HepG2 (cell line): ENCODE data around the gene SLC35D2. TPM values are rescaled to one million over a fixed set of nuclear protein-coding genes. Genes with fewer than 3 reads are reported as not detected.
A peak's percentile ranks its signal among the peaks of the same experiment; 100 is the strongest.

Experiments
- ATF5 ChIP-seq: sonication (generic); formaldehyde crosslinking; IDR thresholded peaks from 2 replicates; pipeline ENCODE4 v1.4.0; 2020; ENCODE audit warnings: mild to moderate bottlenecking, low read depth, missing genetic modification reagents
- BRCA1 ChIP-seq: sonication (generic); formaldehyde crosslinking; IDR thresholded peaks from 2 replicates; pipeline ENCODE4 v1.4.0; 2020; ENCODE audit warnings: missing genetic modification reagents
- CCAR2 ChIP-seq: fragments of 200-400 bp; formaldehyde crosslinking; optimal IDR thresholded peaks from 2 replicates; pipeline ENCODE3; 2018; ENCODE audit warnings: low read depth, mild to moderate bottlenecking, low read length, moderate library complexity
- CERS6 ChIP-seq: sonication (generic); formaldehyde crosslinking; IDR thresholded peaks from 2 replicates; pipeline ENCODE4 v1.5.0; 2020; ENCODE audit warnings: missing genetic modification reagents
- EHMT2 ChIP-seq: fragments of 200-600 bp; sonication (generic); IDR thresholded peaks from 2 replicates; pipeline ENCODE4 v1.7.0; 2017; ENCODE audit warnings: antibody characterized with exemption, low read depth, low read length, borderline replicate concordance
- ESRRA ChIP-seq: sonication (generic); formaldehyde crosslinking; IDR thresholded peaks from 2 replicates; pipeline ENCODE4 v1.5.1; 2020; ENCODE audit warnings: mild to moderate bottlenecking, low read depth, missing genetic modification reagents
- GRHL1 ChIP-seq: sonication (generic); formaldehyde crosslinking; conservative IDR thresholded peaks from 2 replicates; pipeline ENCODE4 v1.8.0; 2022; ENCODE audit warnings: missing genetic modification reagents
- HDAC1 ChIP-seq: sonication (generic); formaldehyde crosslinking; IDR thresholded peaks from 2 replicates; pipeline ENCODE4 v1.5.1; 2020; ENCODE audit warnings: mild to moderate bottlenecking, missing genetic modification reagents
- HMGXB3 ChIP-seq: sonication (generic); formaldehyde crosslinking; IDR thresholded peaks from 2 replicates; pipeline ENCODE4 v1.4.0; 2020; ENCODE audit warnings: missing genetic modification reagents, borderline replicate concordance
- HNRNPUL1 ChIP-seq: fragments of 200-400 bp; formaldehyde crosslinking; IDR thresholded peaks from 2 replicates; pipeline ENCODE4 v1.6.1; 2017; ENCODE audit warnings: low read depth, mild to moderate bottlenecking, low read length, moderate library complexity
- MEIS2 ChIP-seq: sonication (generic); formaldehyde crosslinking; IDR thresholded peaks from 2 replicates; pipeline ENCODE4 v1.9.0; 2021; ENCODE audit warnings: mild to moderate bottlenecking, missing genetic modification reagents
- SP140L ChIP-seq: sonication (generic); formaldehyde crosslinking; IDR thresholded peaks from 2 replicates; pipeline ENCODE4 v1.4.0; 2020; ENCODE audit warnings: missing genetic modification reagents, borderline replicate concordance
- TP53 ChIP-seq: sonication (generic); formaldehyde crosslinking; conservative IDR thresholded peaks from 2 replicates; pipeline ENCODE4 v1.4.0; 2020; ENCODE audit warnings: missing genetic modification reagents
- ZBTB37 ChIP-seq: sonication (generic); formaldehyde crosslinking; IDR thresholded peaks from 2 replicates; pipeline ENCODE4 v1.4.0; 2020; ENCODE audit warnings: mild to moderate bottlenecking, missing genetic modification reagents
- ZEB1 ChIP-seq: IDR thresholded peaks from 2 replicates; pipeline ENCODE4 v1.6.1; 2012; ENCODE audit warnings: mild to moderate bottlenecking, low read depth, inconsistent platforms; ENCODE audit not compliant: insufficient replicate concordance
- ZFP90 ChIP-seq: sonication (generic); formaldehyde crosslinking; IDR thresholded peaks from 2 replicates; pipeline ENCODE4 v1.8.0; 2022; ENCODE audit warnings: missing genetic modification reagents, mild to moderate bottlenecking, inconsistent platforms, borderline replicate concordance
- ZNF672 ChIP-seq: sonication (generic); formaldehyde crosslinking; IDR thresholded peaks from 2 replicates; pipeline ENCODE4 v1.8.1; 2022; ENCODE audit warnings: missing genetic modification reagents
- ZNF749 ChIP-seq: sonication (generic); formaldehyde crosslinking; IDR thresholded peaks from 2 replicates; pipeline ENCODE4 v1.8.0; 2022; ENCODE audit warnings: mild to moderate bottlenecking, missing genetic modification reagents, moderate library complexity, borderline replicate concordance
- ZSCAN21 ChIP-seq: sonication (generic); formaldehyde crosslinking; IDR thresholded peaks from 2 replicates; pipeline ENCODE4 v1.8.0; 2022; ENCODE audit warnings: mild to moderate bottlenecking, missing genetic modification reagents, moderate library complexity, borderline replicate concordance
- ZSCAN29 ChIP-seq: sonication (generic); formaldehyde crosslinking; conservative IDR thresholded peaks from 2 replicates; pipeline ENCODE4 v1.4.0; 2020; ENCODE audit warnings: mild to moderate bottlenecking, missing genetic modification reagents
- polyA plus RNA-seq, 8 experiments: library from polyadenylated mRNA; depleted of rRNA in 3 of 8; stranded (reverse) in 7 of 8; unstranded in 1 of 8; fragments of >200 nt; fragmentation: Illumina TruSeq in 4 of 8; extraction: Trizol in 4 of 8; gene quantifications; 2 replicates each; pipeline versions ENCODE4 v1.2.1 to v1.2.3, GENCODE V29; 2011 to 2016; ENCODE audit warnings: low read depth in 4 of 8, missing spikeins in 1 of 8, mixed read lengths in 1 of 8; ENCODE audit not compliant: insufficient read depth in 1 of 8
- total RNA-seq, 5 experiments: library from RNA; depleted of rRNA; stranded (reverse); fragments of >200 nt; fragmentation: Illumina TruSeq; extraction: Trizol; gene quantifications; 2 replicates each; pipeline ENCODE4 v1.2.3, GENCODE V29; 2016; ENCODE audit warnings: low read depth in 1 of 5

Gene SLC35D2
- total and polyA plus RNA-seq, 2 of the 13 experiments (the other 11 are each of a cell fraction or from before 2014, with no cell fraction given): 96.2 to 103 TPM

GRCh38 chr9:96417051-96417586 is 33.6 kb upstream of the SLC35D2 start (continued):
- TF ChIP-seq MEIS2 (CRISPR knock-in tag): peak; percentile 88
- TF ChIP-seq ZNF749: peak; percentile 57; the same call in 1 of the 2 replicates
- 0 out of 2 replicates have a peak, but pooled peaks have one; percentile 33 for TF ChIP-seq HNRNPUL1
- TF ChIP-seq ZEB1: no peak
- TF ChIP-seq ZFP90 (CRISPR knock-in tag): peak; percentile 68; the same call in 1 of the 2 replicates
- no peak for TF ChIP-seq SP140L
- no peak for TF ChIP-seq EHMT2
- no peak for TF ChIP-seq CERS6 (CRISPR knock-in tag)
- 0 out of 2 replicates have a peak, but pooled peaks have one; percentile 66 for TF ChIP-seq BRCA1
- no peak; the same call in 1 of the 2 replicates for TF ChIP-seq ZNF672
- TF ChIP-seq ZSCAN21 (CRISPR knock-in tag): peak; percentile 84
- TF ChIP-seq TP53 (CRISPR knock-in tag): 0 out of 2 replicates have a peak, but pooled peaks have one; percentile 58
- TF ChIP-seq ESRRA (CRISPR knock-in tag): peak; percentile 81
- TF ChIP-seq ZSCAN29 (CRISPR knock-in tag): 0 out of 2 replicates have a peak, but pooled peaks have one; percentile 75
- peak; percentile 43; the same call in 1 of the 2 replicates for TF ChIP-seq ATF5 (CRISPR knock-in tag)
- no peak for TF ChIP-seq CCAR2
- TF ChIP-seq GRHL1 (CRISPR knock-in tag): no peak
- no peak for TF ChIP-seq ZBTB37 (CRISPR knock-in tag)
- no peak for TF ChIP-seq HMGXB3 (CRISPR knock-in tag)
- TF ChIP-seq HDAC1 (CRISPR knock-in tag): peak; percentile 96
